Spleen (tissue), 11 donors: ENCODE measurements around the gene ANKRD16. TPM values are rescaled to one million over a fixed set of nuclear protein-coding genes. Genes with fewer than 3 reads are reported as not detected.

Experiments
- DNase-seq: peaks from one replicate; pipeline ENCODE4 v3.0.0-alpha.2; 2020
- H3K27ac ChIP-seq, 8 donors: fragments of 200-600 bp; sonication (generic) in 7 of 8; 1 replicate in 4 of 8; 2 replicates in 4 of 8; pipeline versions ENCODE4 v1.5.0 to v1.8.0; 2016 to 2021; ENCODE audit warnings: inconsistent platforms in 4 of 8, mild to moderate bottlenecking in 4 of 8, moderate library complexity in 1 of 8
- H3K27me3 ChIP-seq, 7 donors: fragments of 200-600 bp; sonication (generic) in 6 of 7; replicated peaks in 1 of 7; 1 replicate in 4 of 7; 2 replicates in 3 of 7; pipeline versions ENCODE4 v1.5.0 to v1.8.0; 2016 to 2021; ENCODE audit warnings: inconsistent platforms in 3 of 7, mild to moderate bottlenecking in 1 of 7
- H3K36me3 ChIP-seq, 6 donors: fragments of 200-600 bp; sonication (generic) in 5 of 6; 1 replicate in 4 of 6; 2 replicates in 2 of 6; pipeline versions ENCODE4 v1.5.0 to v1.8.0; 2016 to 2021; ENCODE audit warnings: inconsistent platforms in 2 of 6
- H3K4me1 ChIP-seq, 6 donors: fragments of 200-600 bp; sonication (generic) in 5 of 6; 1 replicate in 3 of 6; 2 replicates in 3 of 6; pipeline versions ENCODE4 v1.5.0 to v1.8.0; 2016 to 2021; ENCODE audit warnings: inconsistent platforms in 3 of 6
- H3K4me3 ChIP-seq, 8 donors: fragments of 200-600 bp; sonication (generic) in 7 of 8; 1 replicate in 4 of 8; 2 replicates in 4 of 8; pipeline versions ENCODE4 v1.5.0 to v1.8.0; 2016 to 2021; ENCODE audit warnings: inconsistent platforms in 4 of 8, mild to moderate bottlenecking in 4 of 8, moderate library complexity in 2 of 8
- H3K9me3 ChIP-seq, 8 donors: fragments of 200-600 bp; sonication (generic) in 7 of 8; 1 replicate in 4 of 8; 2 replicates in 4 of 8; pipeline versions ENCODE4 v1.5.0 to v1.8.0; 2016 to 2021; ENCODE audit warnings: inconsistent platforms in 4 of 8
- CTCF ChIP-seq, 11 experiments: fragments of 200-600 bp in 7 of 11; fragments of 450-650 bp in 4 of 11; sonication (generic) in 4 of 11; IDR thresholded peaks in 8 of 11; conservative IDR thresholded peaks in 3 of 11; 1 replicate in 7 of 11; 2 replicates in 4 of 11; pipeline versions ENCODE4 v1.4.0 to v1.8.0; 2016 to 2021; ENCODE audit warnings: antibody characterized with exemption in 11 of 11, inconsistent platforms in 4 of 11, mild to moderate bottlenecking in 1 of 11
- POLR2A ChIP-seq, 3 donors: fragments of 450-650 bp; IDR thresholded peaks; one replicate each; pipeline ENCODE4 v1.5.1; 2017; ENCODE audit warnings: antibody characterized with exemption in 3 of 3, mild to moderate bottlenecking in 1 of 3
- POLR2AphosphoS5 ChIP-seq, 3 donors: sonication (generic); formaldehyde crosslinking; IDR thresholded peaks; one replicate each; pipeline ENCODE4 v1.5.1; 2017; ENCODE audit warnings: antibody characterized with exemption in 3 of 3
- WGBS, 5 donors: extraction: QIAGEN DNeasy Blood & Tissue Kit in 3 of 5; methylation state at CpG; one replicate each; pipeline versions ENCODE4 v1.1.5 to v1.1.7; 2013 to 2018; 5-methylcytosine and 5-hydroxymethylcytosine counted together
- intact Hi-C: fragments of 100-400 bp; cut with DNase I; formaldehyde crosslinking; loops from one replicate; pipeline ENCODE4 v1.15.0; 2023; ENCODE audit warnings: low total_unique reads
- polyA plus RNA-seq, 3 donors: library from polyadenylated mRNA; stranded (reverse); fragments of 200-250 nt; gene quantifications; one replicate each; pipeline ENCODE4 v1.2.1, GENCODE V29; 2013
- total RNA-seq, 7 donors: library from RNA; depleted of rRNA in 3 of 7; stranded (reverse); fragments of >200 nt in 3 of 7; fragmentation: NEBNext Ultra II Directional in 4 of 7; extraction: Animal tissue kit (Norgen Biotek cat#: 25700) in 4 of 7; gene quantifications; one replicate each; pipeline versions ENCODE4 v1.1.0 to v1.2.1, GENCODE V29; 2016 to 2021
- donor health status: healthy with polysubstance abuse.
- donor health status: DM: no; HTN: no; CAD: no; lungs with moderate emphysema.
- donor health status: DM: no; HTN: no; CAD: no.
- donor health status: Bipolar disorder and iron deficiency.
- donor health status: healthy.
- donor health status: DM: no; HTN: no; CAD: no.
- donor health status: DM: yes; HTN: yes; CAD: no.

ANKRD16 gene
- total and polyA plus RNA-seq, 10 donors = 2.7 to 10.5 (median 6.3) TPM

- Histone ChIP-seq H3K4me1 (peaks cover 3 to 84% (median 46%) of the 10 kb centered on the region in 6 donors), H3K9me3 (no peaks in the 10 kb centered on the region), H3K4me3 (peak overlapping the region in 1 of 8 donors; percentile 21), H3K27me3 (no peaks in the 10 kb centered on the region), H3K36me3 (no peaks in the 10 kb centered on the region), H3K27ac (peak overlapping the region in 6 of 8 donors; percentile 1 to 85 (median 60))
- TF ChIP-seq POLR2AphosphoS5 (IDR thresholded peaks at IDR 0.05) (no peak), POLR2A (IDR thresholded peaks at IDR 0.05) (no peak), CTCF (IDR thresholded peaks at IDR 0.05 in 8 of 11, conservative IDR thresholded peaks at IDR 0.05 in 3 of 11) (no peak)
- WGBS, 5 donors = 62 to 74% (median 73%) methylated on average over 13 of the region's 13 CpGs
- intact Hi-C loops = no loop called here
- no peak for DNase-seq
These were observed 45.2 kb downstream of the ANKRD16 start for GRCh38 chr10:5844345-5845055.

- Histone ChIP-seq H3K36me3 (no peaks in the 10 kb centered on the region), H3K27me3 (no peaks in the 10 kb centered on the region), H3K27ac (peak overlapping the region in 6 of 8 donors; percentile 26 to 85 (median 60)), H3K4me1 (peaks cover 3 to 85% (median 48%) of the 10 kb centered on the region in 6 donors), H3K4me3 (no peak overlapping the region), H3K9me3 (no peaks in the 10 kb centered on the region)
- intact Hi-C loops = no loop called here
- 57 to 71% (median 61%) methylated on average over 4 of the region's 4 CpGs for WGBS, 5 donors
- no peak for DNase-seq
- TF ChIP-seq POLR2A (IDR thresholded peaks at IDR 0.05) (no peak), CTCF (IDR thresholded peaks at IDR 0.05 in 8 of 11, conservative IDR thresholded peaks at IDR 0.05 in 3 of 11) (no peak), POLR2AphosphoS5 (IDR thresholded peaks at IDR 0.05) (no peak)
These were observed 45.9 kb downstream of the ANKRD16 start for GRCh38 chr10:5843686-5844344.

GRCh38 chr10:5841965-5842364 is 47.7 kb downstream of the ANKRD16 start:
- no peaks in the 10 kb centered on the region for H3K36me3 ChIP-seq
- peak overlapping the region in 6 of 8 donors; percentile 2 to 93 (median 86) for H3K27ac ChIP-seq
- H3K4me3 ChIP-seq = no peak overlapping the region
- 91 to 96% (median 95%) methylated on average over 12 to 14 of the region's 14 CpGs for WGBS, 5 donors
- no peak for DNase-seq
- no peak for TF ChIP-seq POLR2A (IDR thresholded peaks at IDR 0.05)
- no peak for TF ChIP-seq CTCF (IDR thresholded peaks at IDR 0.05 in 8 of 11, conservative IDR thresholded peaks at IDR 0.05 in 3 of 11)
- no peak for TF ChIP-seq POLR2AphosphoS5 (IDR thresholded peaks at IDR 0.05)
- peaks cover 3 to 87% (median 48%) of the 10 kb centered on the region in 6 donors for H3K4me1 ChIP-seq
- no peaks in the 10 kb centered on the region for H3K9me3 ChIP-seq
- H3K27me3 ChIP-seq = no peaks in the 10 kb centered on the region
- intact Hi-C loops = no loop called here
